ENCODE measurements around the gene CACNA2D4.

DNA sequence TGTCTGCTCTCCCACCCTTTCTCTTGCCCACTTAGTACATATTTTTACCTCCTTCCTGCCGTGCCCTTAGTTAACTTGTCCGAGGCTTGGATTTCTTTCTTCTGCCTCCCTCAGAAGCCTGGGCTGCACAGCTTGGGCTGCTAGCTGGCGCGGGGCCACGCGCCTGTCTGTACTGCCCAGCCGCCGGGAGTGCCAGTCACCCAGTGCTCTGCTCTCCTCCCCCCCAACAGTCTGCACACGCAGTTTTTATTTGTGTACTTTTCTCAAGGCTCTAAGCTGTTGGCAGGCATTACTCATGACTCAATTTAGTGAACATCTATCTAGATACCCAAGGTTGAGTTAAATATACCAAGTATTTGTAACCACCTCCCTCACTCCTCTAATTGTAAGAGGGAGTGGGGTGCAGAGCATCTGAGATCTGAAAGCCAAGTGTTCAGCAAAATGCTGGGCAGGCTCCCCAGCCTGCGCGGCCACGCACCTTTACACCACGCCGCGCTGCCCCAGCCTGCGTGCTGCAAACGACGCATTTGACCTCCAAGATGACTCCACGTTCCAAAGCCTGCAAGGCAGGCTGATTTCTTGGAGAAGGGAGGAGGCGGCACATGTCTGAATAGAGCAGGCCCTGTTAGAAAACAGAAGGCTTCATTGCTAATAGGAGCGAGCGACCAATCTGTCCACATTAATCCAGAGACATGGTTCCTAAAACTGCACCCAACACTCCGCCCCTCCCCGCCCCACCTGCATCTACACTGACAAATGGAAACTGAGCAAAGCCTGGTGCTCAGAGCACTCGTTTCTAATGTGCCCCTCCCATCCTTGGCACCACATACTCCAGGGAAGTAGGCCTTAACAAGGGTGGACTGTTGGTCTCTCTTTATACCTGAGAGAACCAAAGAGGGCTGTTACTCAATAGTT is 18.2 kb upstream of the CACNA2D4 start:
- TF ChIP-seq POLR2A (IDR thresholded peaks at IDR 0.05): no peak
- TF ChIP-seq, protein P1, sequence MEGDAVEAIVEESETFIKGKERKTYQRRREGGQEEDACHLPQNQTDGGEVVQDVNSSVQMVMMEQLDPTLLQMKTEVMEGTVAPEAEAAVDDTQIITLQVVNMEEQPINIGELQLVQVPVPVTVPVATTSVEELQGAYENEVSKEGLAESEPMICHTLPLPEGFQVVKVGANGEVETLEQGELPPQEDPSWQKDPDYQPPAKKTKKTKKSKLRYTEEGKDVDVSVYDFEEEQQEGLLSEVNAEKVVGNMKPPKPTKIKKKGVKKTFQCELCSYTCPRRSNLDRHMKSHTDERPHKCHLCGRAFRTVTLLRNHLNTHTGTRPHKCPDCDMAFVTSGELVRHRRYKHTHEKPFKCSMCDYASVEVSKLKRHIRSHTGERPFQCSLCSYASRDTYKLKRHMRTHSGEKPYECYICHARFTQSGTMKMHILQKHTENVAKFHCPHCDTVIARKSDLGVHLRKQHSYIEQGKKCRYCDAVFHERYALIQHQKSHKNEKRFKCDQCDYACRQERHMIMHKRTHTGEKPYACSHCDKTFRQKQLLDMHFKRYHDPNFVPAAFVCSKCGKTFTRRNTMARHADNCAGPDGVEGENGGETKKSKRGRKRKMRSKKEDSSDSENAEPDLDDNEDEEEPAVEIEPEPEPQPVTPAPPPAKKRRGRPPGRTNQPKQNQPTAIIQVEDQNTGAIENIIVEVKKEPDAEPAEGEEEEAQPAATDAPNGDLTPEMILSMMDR (IDR thresholded peaks at IDR 0.05): no peak
